ENCODE data around the gene ASAP2. TPM values are rescaled to one million over a fixed set of nuclear protein-coding genes. Genes with fewer than 3 reads are reported as not detected.

ASAP2 gene
- total RNA-seq, 1 experiment from 2014 or later = 12.6 TPM

DNA sequence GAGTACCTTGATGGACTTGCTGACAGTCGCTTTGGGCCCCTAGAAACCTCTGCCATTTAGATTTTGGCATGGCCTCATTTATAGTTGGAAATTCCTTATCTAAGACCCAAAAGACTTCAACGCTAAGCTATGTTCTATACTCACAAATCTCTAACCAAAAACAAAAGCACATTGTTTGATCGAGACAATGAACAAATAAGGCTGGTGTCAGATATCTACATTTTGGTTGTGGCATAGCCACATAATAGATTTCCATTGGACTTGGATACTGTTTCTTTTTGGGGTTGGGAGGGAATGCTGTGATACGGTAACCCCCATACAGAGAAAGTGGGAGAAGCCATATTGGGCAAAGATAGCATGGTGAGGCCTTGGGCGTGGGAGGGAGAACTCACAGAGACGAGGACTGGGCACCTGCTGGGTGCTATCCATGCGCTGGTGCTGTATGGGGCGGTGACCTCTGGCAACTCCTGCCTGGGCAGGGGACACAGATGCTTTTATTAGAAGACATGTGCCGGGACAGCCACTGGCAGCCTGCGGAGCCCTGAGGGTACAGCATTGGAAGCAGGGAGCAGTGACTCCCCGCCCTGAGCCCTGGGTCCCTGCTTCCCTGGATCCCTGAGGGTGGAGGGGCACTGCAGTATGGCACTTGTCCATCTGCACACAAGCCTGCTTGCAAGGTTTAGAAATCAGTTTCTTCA, 97.1 kb downstream of the ASAP2 start:
- Histone ChIP-seq H3K27me3 (ENCODE audit: insufficient read depth, low read length) (no peaks in the 10 kb centered on the region), H2AK5ac (ENCODE audit: insufficient read length, low read length) (no peak overlapping the region), H4K91ac (ENCODE audit: insufficient read length, low read depth, low read length) (no peak overlapping the region), H3K4ac (ENCODE audit: low read depth, low read length) (no peak overlapping the region), H2BK15ac (ENCODE audit: low read depth, low read length) (no peak overlapping the region), H2AFZ (ENCODE audit: low read length) (no peak overlapping the region), H2BK12ac (ENCODE audit: insufficient read length, low read depth, low read length) (no peak overlapping the region), H2BK120ac (ENCODE audit: low read depth, low read length, poor library complexity, severe bottlenecking) (no peak overlapping the region), H3K79me2 (ENCODE audit: insufficient read depth, low read length) (no peaks in the 10 kb centered on the region), H3K4me1 (ENCODE audit: insufficient read depth, low read length) (0 out of 2 replicates have a peak, but pooled peaks cover 4% of the 10 kb centered on the region), H3K27ac (ENCODE audit: insufficient read length, low read depth, low read length) (no peak overlapping the region), H3K14ac (ENCODE audit: insufficient read depth, low read length) (no peak overlapping the region; the same call in 1 of the 2 replicates), H2BK20ac (ENCODE audit: low read depth, low read length, poor library complexity, severe bottlenecking) (no peak overlapping the region), H3T11ph (ENCODE audit: low read length) (no peak overlapping the region), H3K18ac (ENCODE audit: insufficient read length, low read depth, low read length) (no peak overlapping the region), H3K9ac (ENCODE audit: extremely low read depth, insufficient read length, low read length) (no peak overlapping the region), H3K4me2 (ENCODE audit: insufficient read depth, insufficient read length, low read length) (no peak overlapping the region), H3K23me2 (ENCODE audit: insufficient read length, low read depth, low read length, poor library complexity, severe bottlenecking) (no peaks in the 10 kb centered on the region), H3K9me3 (ENCODE audit: control insufficient read depth, low read depth, low read length) (no peaks in the 10 kb centered on the region), H4K5ac (ENCODE audit: insufficient read length, low read depth, low read length) (no peak overlapping the region), H2BK5ac (ENCODE audit: insufficient read length, low read length) (no peak overlapping the region), H3K79me1 (ENCODE audit: insufficient read depth, low read depth, low read length, poor library complexity, severe bottlenecking) (no peaks in the 10 kb centered on the region), H4K20me1 (ENCODE audit: control insufficient read depth, insufficient read depth, insufficient read length) (no peaks in the 10 kb centered on the region), H3K23ac (ENCODE audit: insufficient read length, low read depth, low read length) (no peak overlapping the region), H4K8ac (replicated peaks; ENCODE audit: insufficient read length, low read depth, low read length) (no peak overlapping the region), H3K56ac (ENCODE audit: insufficient read length, low read depth, low read length) (no peak overlapping the region)
- no peak overlapping the region for H3K4me3 Mint-ChIP-seq
- TF ChIP-seq, protein P1, sequence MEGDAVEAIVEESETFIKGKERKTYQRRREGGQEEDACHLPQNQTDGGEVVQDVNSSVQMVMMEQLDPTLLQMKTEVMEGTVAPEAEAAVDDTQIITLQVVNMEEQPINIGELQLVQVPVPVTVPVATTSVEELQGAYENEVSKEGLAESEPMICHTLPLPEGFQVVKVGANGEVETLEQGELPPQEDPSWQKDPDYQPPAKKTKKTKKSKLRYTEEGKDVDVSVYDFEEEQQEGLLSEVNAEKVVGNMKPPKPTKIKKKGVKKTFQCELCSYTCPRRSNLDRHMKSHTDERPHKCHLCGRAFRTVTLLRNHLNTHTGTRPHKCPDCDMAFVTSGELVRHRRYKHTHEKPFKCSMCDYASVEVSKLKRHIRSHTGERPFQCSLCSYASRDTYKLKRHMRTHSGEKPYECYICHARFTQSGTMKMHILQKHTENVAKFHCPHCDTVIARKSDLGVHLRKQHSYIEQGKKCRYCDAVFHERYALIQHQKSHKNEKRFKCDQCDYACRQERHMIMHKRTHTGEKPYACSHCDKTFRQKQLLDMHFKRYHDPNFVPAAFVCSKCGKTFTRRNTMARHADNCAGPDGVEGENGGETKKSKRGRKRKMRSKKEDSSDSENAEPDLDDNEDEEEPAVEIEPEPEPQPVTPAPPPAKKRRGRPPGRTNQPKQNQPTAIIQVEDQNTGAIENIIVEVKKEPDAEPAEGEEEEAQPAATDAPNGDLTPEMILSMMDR (conservative IDR thresholded peaks at IDR 0.05) = no peak
- no CpG with 5 or more reads among the region's 11 CpGs for WGBS (ENCODE audit: extremely low coverage, insufficient read length, low lambda C conversion rate)
- no peaks in the 10 kb centered on the region for H3K9me3 Mint-ChIP-seq
- no peak for DNase-seq
- peaks cover 0 to 9% (median 0%) of the 10 kb centered on the region in 3 experiments; a peak in 3 of 7 replicates for H3K36me3 Mint-ChIP-seq (ENCODE audit: insufficient read depth in 1 of 3, low read depth in 3 of 3)
- no peak overlapping the region for H3K27ac Mint-ChIP-seq
- no peaks in the 10 kb centered on the region for H3K27me3 Mint-ChIP-seq (ENCODE audit: low read depth)
- peaks cover 13 to 18% of the 10 kb centered on the region in 2 experiments for H3K4me1 Mint-ChIP-seq

Data from H9 (cell line).